Measurements from ENCODE around the gene UGT1A1. TPM values are rescaled to one million over a fixed set of nuclear protein-coding genes. Genes with fewer than 3 reads are reported as not detected.

UGT1A1 gene
- total and polyA plus RNA-seq, 2 of the 13 experiments (the other 11 are each of a cell fraction or from before 2014, with no cell fraction given) = 0.69 to 0.75 TPM

GRCh38 chr2:233756429-233757081 is 3.5 kb upstream of the UGT1A1 start (continued):
- 0 out of 2 replicates have a peak, but pooled peaks have one; percentile 33 for TF ChIP-seq KLF9 (CRISPR knock-in tag; IDR thresholded peaks at IDR 0.05; ENCODE audit: low read depth)
- TF ChIP-seq ZMYM4 (CRISPR knock-in tag; IDR thresholded peaks at IDR 0.05) = peak; percentile 75
- no peak for TF ChIP-seq TOE1 (CRISPR knock-in tag; IDR thresholded peaks at IDR 0.05)
- peak; percentile 75; the same call in 1 of the 2 replicates for TF ChIP-seq MEIS2 (CRISPR knock-in tag; IDR thresholded peaks at IDR 0.05)
- TF ChIP-seq MTA3 (CRISPR knock-in tag; IDR thresholded peaks at IDR 0.05) = no peak
- TF ChIP-seq MYC (CRISPR knock-in tag; IDR thresholded peaks at IDR 0.05; ENCODE audit: borderline replicate concordance) = 0 out of 2 replicates have a peak, but pooled peaks have one; percentile 16
- TF ChIP-seq ZNF597 (CRISPR knock-in tag; IDR thresholded peaks at IDR 0.05) = no peak
- TF ChIP-seq ZNF362 (CRISPR knock-in tag; IDR thresholded peaks at IDR 0.05; ENCODE audit: borderline replicate concordance) = no peak
- TF ChIP-seq ATRX (CRISPR knock-in tag; IDR thresholded peaks at IDR 0.05; ENCODE audit: borderline replicate concordance) = no peak
- TF ChIP-seq GFI1 (CRISPR knock-in tag; IDR thresholded peaks at IDR 0.05; ENCODE audit: borderline replicate concordance) = peak; percentile 95
- no peak for TF ChIP-seq ZNF678 (CRISPR knock-in tag; IDR thresholded peaks at IDR 0.05)
- peak; percentile 90 for TF ChIP-seq SMAD3 (CRISPR knock-in tag; IDR thresholded peaks at IDR 0.05)
- TF ChIP-seq POLR2A (IDR thresholded peaks at IDR 0.05; ENCODE audit: insufficient read depth in 1 of 2, low read depth in 2 of 2, low read length in 2 of 2) = no peak
- no peak for TF ChIP-seq STAG1 (CRISPR knock-in tag; IDR thresholded peaks at IDR 0.05)
- peak; percentile 100 for TF ChIP-seq TBL1XR1 (IDR thresholded peaks at IDR 0.05; ENCODE audit: borderline replicate concordance, low read length, partially characterized antibody)
- TF ChIP-seq, protein P1, sequence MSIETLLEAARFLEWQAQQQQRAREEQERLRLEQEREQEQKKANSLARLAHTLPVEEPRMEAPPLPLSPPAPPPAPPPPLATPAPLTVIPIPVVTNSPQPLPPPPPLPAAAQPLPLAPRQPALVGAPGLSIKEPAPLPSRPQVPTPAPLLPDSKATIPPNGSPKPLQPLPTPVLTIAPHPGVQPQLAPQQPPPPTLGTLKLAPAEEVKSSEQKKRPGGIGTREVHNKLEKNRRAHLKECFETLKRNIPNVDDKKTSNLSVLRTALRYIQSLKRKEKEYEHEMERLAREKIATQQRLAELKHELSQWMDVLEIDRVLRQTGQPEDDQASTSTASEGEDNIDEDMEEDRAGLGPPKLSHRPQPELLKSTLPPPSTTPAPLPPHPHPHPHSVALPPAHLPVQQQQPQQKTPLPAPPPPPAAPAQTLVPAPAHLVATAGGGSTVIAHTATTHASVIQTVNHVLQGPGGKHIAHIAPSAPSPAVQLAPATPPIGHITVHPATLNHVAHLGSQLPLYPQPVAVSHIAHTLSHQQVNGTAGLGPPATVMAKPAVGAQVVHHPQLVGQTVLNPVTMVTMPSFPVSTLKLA (IDR thresholded peaks at IDR 0.05) = no peak
- TF ChIP-seq YEATS4 (CRISPR knock-in tag; IDR thresholded peaks at IDR 0.05; ENCODE audit: borderline replicate concordance) = no peak; the same call in 1 of the 2 replicates
- TF ChIP-seq ZSCAN22 (CRISPR knock-in tag; IDR thresholded peaks at IDR 0.05) = no peak
- peak; percentile 80 for TF ChIP-seq SP5 (CRISPR knock-in tag; IDR thresholded peaks at IDR 0.05; ENCODE audit: borderline replicate concordance, low read depth)
- 0 out of 2 replicates have a peak, but pooled peaks have one; percentile 55 for TF ChIP-seq MXD4 (CRISPR knock-in tag; IDR thresholded peaks at IDR 0.05)
- no peak for TF ChIP-seq ZNF33A (CRISPR knock-in tag; IDR thresholded peaks at IDR 0.05; ENCODE audit: borderline replicate concordance)
- TF ChIP-seq ZMAT3 (CRISPR knock-in tag; conservative IDR thresholded peaks at IDR 0.05) = peak; percentile 75; the same call in 1 of the 2 replicates
- no peak for TF ChIP-seq ZNF543 (CRISPR knock-in tag; IDR thresholded peaks at IDR 0.05)
- TF ChIP-seq ZNF3 (CRISPR knock-in tag; IDR thresholded peaks at IDR 0.05) = no peak
- TF ChIP-seq, protein P2, sequence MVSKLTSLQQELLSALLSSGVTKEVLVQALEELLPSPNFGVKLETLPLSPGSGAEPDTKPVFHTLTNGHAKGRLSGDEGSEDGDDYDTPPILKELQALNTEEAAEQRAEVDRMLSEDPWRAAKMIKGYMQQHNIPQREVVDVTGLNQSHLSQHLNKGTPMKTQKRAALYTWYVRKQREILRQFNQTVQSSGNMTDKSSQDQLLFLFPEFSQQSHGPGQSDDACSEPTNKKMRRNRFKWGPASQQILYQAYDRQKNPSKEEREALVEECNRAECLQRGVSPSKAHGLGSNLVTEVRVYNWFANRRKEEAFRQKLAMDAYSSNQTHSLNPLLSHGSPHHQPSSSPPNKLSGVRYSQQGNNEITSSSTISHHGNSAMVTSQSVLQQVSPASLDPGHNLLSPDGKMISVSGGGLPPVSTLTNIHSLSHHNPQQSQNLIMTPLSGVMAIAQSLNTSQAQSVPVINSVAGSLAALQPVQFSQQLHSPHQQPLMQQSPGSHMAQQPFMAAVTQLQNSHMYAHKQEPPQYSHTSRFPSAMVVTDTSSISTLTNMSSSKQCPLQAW (CRISPR knock-in tag; IDR thresholded peaks at IDR 0.05) = peak; percentile 99
- peak; percentile 80; the same call in 1 of the 2 replicates for TF ChIP-seq ZNF235 (CRISPR knock-in tag; IDR thresholded peaks at IDR 0.05; ENCODE audit: borderline replicate concordance)
- TF ChIP-seq SP140L (CRISPR knock-in tag; IDR thresholded peaks at IDR 0.05; ENCODE audit: borderline replicate concordance) = no peak
- TF ChIP-seq PPARG (CRISPR knock-in tag; conservative IDR thresholded peaks at IDR 0.05) = peak; percentile 95
